Vagina (tissue), 2 donors: ENCODE data around the gene TUBGCP5.

ENCODE experiments used
- CTCF ChIP-seq, 3 experiments: fragments of 450-650 bp in 2 of 3; fragments of 200-600 bp in 1 of 3; sonication (generic) in 1 of 3; IDR thresholded peaks; one replicate each; pipeline ENCODE4 v1.5.1; 2017 to 2019; ENCODE audit warnings: antibody characterized with exemption in 3 of 3, mild to moderate bottlenecking in 2 of 3, moderate library complexity in 2 of 3
- POLR2A ChIP-seq, 2 donors: fragments of 450-650 bp; IDR thresholded peaks; one replicate each; pipeline ENCODE4 v1.6.1; 2017; ENCODE audit warnings: antibody characterized with exemption in 2 of 2, mild to moderate bottlenecking in 2 of 2, moderate library complexity in 2 of 2
- POLR2AphosphoS5 ChIP-seq, 2 donors: sonication (generic); formaldehyde crosslinking; IDR thresholded peaks; one replicate each; pipeline ENCODE4 v1.9.0; 2017; ENCODE audit warnings: antibody characterized with exemption in 2 of 2, mild to moderate bottlenecking in 2 of 2, low read depth in 1 of 2; ENCODE audit not compliant: insufficient read depth in 1 of 2

GRCh38 chr15:23073890-23074646 lies 34.7 kb upstream of the TUBGCP5 start:
- TF ChIP-seq CTCF (IDR thresholded peaks at IDR 0.05) (no peak), POLR2AphosphoS5 (IDR thresholded peaks at IDR 0.05; ENCODE audit: insufficient read depth in 1 of 2, low read depth in 1 of 2) (no peak), POLR2A (IDR thresholded peaks at IDR 0.05) (no peak)
